T-helper 2 cell treated with Interferon-gamma antibody and Interleukin-4, amounts not matched to agents 100 ng/mL and 5 ng/mL, for 36 hours (primary cell): ENCODE results near the gene ELOVL5. TPM values are rescaled to one million over a fixed set of nuclear protein-coding genes. Genes with fewer than 3 reads are reported as not detected.

Source experiments
- intact Hi-C: fragments of 100-400 bp; cut with micrococcal nuclease; formaldehyde crosslinking; loops from one replicate; pipeline ENCODE4 v1.15.1; 2023
- total RNA-seq: library from RNA; stranded (reverse); gene quantifications from 2 replicates; pipeline ENCODE4 v1.2.3, GENCODE V29; 2022

Gene ELOVL5
- total RNA-seq, 1 donor from 2014 or later: 121 TPM

DNA sequence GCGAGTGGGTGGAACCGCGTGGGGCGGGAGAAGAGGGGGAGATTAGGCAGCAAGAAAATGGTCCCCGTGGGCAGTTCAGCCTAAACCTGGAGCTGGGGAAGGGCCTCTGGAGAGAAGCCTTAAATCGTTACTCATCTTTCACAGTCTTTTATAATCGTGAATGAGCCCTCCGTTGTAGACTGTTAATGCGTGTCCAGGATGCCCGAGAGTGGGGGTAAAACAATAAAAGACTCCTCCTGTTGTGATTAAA is 11.0 kb upstream of the ELOVL5 start:
- intact Hi-C loops: loop anchor here (1.0 to 10.0 kb wide), 6 partner anchors 11 to 785 kb away; partner anchors contain the start of genes ELOVL5, LRRC1 and TRAM2

DNA sequence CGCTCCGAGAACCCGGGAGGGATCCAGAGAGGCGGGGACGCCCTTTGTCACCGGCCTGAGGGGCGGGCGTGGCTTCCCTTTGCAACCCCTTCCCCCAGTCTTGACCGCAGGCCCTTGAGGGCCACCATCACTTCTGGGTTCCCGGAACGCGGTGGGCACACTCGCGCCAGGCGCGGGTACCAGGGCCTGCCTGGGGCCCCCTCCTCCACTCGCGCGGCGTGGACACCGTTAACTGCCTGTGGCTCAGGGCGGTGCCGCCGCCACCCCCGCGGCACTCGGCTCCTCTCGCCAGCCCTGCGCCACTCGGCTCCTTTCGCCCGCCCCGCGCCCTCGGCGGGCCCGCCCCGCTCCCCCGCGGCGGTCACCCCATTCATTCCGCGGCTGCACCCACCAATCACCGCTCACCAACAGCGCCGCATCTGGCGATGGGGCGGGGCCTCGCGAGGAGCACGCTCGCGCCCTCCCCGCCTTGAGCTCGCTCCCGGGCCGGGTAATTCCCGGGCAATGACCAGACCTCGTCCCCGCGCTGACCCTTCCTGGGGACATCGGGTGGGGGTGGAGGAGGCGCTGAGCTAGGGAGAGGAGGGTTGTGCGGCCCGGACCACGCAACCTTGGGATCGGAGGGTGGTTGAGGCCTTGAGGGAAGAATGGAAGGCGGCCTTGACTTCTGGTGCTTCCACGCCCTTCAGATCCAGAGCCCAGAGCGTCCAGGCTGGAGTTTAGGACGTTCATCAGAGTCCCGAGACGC is 10.5 kb upstream of the ELOVL5 start:
- intact Hi-C loops: loop anchor here (1.0 to 10.0 kb wide), 4 partner anchors 11 to 784 kb away; partner anchors contain the start of genes ELOVL5, LRRC1 and TRAM2

DNA sequence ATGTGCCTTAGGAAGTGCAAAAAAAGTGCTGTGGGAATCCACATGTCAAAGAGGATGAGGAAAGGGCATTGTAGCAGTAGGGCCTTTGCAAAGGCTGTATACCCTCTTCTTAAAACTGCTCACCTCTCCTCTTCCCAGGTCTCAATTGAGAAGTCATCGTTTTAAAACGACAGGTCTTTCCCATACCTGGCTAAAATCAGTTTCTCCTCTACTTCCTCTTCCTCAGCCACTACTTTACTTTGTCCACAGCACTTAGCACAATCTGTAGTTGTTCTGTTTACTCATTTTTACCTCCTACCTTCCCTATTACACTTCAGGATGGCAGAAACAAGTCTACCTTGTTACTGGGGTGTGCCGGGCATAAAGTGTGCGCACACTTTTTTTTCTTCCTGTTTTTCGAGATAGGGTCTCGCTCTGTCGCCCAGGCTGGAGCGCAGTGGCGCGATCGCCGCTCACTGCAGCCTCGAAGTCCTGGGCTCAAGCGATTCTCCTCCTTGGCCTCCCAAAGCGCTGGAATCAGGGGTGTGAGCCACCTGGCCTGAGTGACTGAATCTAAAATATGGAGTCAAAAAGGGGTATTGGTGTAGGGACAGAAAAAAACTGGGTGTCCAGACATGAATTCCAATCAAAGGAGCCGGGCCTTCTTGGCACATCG is 9.8 kb upstream of the ELOVL5 start:
- intact Hi-C loops: loop anchor here (1.0 to 10.0 kb wide), 4 partner anchors 10 to 784 kb away; partner anchors contain the start of genes ELOVL5, LRRC1 and TRAM2

DNA sequence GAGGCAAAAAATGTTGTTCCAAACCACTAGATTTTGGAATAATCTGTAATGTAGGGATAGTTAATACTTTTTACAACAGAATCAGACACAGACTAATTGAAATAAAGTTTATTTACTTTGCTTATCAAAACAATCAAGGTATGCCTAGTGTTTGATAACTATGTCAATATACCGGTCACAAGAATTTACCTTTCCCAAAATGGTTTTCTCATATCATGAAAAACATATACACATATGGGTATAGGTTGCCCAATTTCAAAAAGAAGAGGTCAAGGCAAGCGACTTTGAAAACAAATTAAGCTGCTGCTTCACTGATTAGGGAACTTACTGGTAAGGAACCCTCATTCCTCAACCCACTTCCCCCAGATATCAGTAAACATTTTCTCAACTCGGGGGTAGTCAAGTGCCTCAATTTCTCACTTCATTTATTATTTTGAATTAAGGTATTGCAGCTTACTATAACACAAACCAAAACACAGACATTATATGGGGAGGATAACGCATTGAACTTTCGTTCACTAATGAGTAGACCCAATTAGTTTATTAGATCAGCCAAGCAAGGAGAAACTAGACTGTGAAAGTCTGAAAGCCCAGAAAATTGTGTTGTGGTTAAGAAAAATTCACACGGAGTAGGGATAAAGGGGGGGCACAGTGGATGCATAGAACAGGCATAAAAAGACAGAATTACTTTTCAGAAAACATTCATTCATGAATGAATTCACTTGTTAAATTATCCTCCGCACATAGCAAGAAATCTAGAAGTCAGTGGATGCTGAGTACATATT is 9.0 kb upstream of the ELOVL5 start:
- intact Hi-C loops: loop anchor here (10.0 kb wide), 2 partner anchors 437 to 783 kb away; partner anchors contain the start of genes LRRC1 and TRAM2

DNA sequence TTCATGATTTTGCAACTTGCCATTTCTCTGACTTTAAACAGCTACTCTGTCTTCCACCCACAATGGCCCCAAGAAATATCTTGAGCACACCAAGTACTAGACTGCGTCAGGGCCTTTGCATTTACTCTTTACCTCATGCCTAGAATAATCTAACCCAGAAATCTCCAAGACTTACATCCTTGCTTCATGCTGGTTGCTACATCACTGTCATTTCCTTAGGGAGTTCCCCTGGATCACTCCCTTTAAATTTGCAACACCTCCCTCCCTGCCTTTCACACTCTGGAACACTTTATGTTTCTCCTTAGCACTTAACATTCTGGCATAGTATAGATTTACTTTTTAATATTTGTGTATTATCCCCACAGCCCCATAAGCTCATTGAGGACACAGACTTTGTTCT is 4.9 kb upstream of the ELOVL5 start:
- intact Hi-C loops: loop anchor here (10.0 kb wide), 2 partner anchors 441 to 779 kb away; partner anchors contain the start of genes LRRC1 and TRAM2

DNA sequence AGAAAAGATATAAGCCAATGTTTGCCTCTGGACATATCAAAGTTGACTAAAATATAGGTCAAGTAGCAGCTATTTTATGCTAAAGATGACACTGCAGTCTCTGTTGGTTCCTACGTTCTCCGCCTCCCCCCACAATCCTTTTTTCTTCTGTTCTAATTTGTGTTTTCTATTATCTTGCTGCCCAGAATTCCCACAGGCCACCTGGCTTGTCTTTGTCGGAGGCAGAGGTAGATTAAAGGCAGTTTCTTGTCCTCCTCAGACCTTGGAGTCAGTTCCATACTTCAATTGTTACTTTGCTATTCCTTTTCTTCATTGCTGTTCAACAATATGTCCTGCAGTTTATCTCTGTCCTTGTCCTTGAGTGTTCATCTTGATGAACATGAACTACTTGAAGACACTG is 3.6 kb upstream of the ELOVL5 start:
- intact Hi-C loops: loop anchor here (10.0 kb wide), 2 partner anchors 442 to 778 kb away; partner anchors contain the start of genes LRRC1 and TRAM2

DNA sequence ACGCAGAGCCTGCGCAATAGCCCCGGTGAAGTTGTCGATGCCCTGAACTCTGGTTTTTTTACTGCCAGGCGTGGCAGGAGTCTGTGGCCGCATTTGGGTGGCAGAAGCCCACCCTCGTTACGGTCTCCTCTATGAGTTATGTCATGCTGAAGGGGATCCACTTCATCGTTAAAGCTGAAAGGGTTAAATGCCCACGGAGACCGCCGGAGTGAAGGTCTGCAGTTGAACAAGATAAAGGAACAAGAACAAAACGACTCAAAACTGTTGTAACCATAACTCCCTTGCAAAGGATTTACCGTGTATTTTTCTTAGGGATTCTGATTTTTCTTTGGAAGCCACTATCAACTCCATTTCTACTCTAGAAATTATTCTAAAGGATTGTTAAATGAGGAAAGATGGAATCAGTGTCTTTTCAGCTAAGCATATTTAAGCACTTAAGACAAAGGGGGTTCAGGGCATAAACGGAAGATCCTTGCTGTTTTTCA is 501 bp upstream of the ELOVL5 start:
- intact Hi-C loops: loop anchor here (5.0 kb wide), 6 partner anchors 63 to 367 kb away; partner anchors contain the start of genes GCLC and GSTA4

DNA sequence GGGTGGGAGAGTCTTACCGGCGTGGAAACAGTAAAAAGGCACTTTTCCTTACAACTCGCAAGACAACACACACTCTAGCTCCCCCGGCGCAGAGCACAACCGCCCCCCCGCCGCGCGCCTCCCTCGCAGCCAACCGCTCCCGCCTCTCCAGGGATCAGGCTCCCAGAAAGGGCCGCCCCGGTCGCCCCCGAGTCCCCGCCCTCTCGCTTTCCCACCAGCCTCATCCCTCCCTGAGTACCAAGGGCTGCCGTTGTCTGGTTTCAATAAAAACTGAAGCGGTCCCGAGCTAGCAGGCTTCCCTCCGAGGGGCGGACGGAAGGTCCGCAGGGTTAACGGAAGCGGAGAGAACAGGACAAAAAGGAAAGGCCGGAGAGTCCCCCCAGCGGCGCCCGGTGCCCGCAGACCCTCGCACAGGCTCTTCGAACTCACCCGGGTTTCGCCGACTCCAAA is 804 bp downstream of the ELOVL5 start:
- intact Hi-C loops: loop anchor here (1.0 to 5.0 kb wide), 10 partner anchors 11 to 366 kb away; partner anchors contain the start of genes GCLC and GSTA4

DNA sequence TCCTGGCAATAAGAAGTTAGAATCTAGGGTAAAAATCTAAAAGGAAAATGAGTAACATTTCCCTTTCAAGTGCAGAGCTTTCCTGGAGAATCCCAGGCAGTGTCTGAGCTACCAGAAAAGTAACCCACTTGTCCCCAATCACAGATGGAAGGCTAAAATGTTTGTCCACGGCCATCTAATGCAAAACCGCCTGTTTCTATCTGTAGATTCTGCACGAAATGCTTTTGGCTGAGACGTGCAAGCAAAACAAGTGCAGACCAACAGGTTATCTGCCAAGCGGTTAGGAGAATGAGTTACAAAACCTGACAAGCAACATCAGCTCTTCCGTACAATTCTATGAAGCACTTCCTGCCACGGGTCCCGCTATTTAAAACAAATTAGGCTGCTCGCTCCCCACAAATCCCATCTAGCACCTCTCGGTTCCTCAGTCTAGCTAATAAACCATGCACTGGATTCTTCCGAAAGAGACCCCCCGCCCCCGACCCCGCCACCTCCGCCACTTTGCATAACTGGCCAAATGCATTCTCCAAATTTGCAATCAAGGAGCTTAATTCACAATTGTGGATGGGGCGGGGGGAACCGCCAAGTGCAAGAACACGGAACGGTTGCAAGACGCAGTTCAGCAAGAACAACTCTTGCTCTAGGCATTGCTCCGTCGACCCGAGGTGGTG is 1.4 kb downstream of the ELOVL5 start:
- intact Hi-C loops: loop anchor here (1.0 to 5.0 kb wide), 9 partner anchors 12 to 365 kb away; partner anchors contain the start of genes GCLC and GSTA4

DNA sequence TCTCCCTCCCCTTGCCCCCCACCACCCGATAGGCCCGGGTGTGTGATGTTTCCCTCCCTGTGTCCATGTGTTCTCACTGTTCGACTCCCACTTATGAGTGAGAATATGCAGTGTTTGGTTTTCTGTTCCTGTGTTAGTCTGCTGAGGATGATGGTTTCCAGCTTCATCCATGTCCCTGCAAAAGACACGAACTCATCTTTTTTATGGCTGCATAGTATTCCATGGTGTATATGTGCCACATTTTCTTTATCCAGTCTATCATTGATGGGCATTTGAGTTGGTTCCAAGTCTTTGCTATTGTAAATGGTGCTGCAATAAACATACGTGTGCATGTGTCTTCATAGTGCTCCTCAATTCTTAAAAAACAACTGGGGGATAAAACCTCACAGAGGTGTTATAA is 2.7 kb downstream of the ELOVL5 start:
- intact Hi-C loops: loop anchor here (2.0 to 5.0 kb wide), 7 partner anchors 43 to 364 kb away; partner anchors contain the start of genes GCLC and GSTA4

DNA sequence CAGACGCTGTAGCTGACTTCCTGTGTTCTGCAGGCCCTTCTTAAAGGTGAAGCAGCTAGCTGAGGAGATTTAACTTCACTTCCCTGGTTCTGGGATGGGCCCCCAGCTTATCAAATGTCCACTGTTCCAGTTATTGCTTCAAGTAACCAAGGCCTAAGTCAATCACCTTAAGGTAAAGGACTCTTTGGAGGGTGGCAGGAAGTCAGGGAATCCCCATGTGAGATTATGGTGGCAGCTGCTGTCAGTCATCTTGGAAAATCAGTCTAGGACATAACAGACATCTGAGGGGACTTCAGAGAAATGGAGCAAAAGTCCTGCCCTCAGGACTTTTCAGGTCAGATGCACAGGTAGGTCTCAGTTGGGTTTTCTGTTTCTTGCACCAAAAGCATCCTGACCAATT is 3.8 kb downstream of the ELOVL5 start:
- intact Hi-C loops: loop anchor here (5.0 kb wide), 6 partner anchors 67 to 363 kb away; partner anchors contain the start of genes GCLC and GSTA4

DNA sequence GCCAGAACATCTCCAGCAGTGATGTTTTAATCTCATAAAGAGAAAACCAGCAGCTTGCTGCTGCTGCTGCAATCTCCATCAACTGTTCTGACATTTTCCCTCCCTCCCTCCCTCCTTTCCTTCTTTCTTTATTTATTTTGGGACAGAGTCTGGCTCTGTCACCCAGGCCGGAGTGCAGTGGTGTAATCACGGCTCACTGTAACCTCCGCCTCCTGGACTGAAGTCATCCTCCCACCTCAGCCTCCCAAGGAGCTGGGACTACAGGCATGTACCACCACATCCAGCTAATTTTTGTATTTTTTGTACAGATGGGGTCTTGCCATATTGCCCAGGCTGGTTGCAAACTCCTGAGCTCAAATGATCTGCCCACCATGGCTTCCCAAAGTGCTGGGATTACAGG is 5.7 kb downstream of the ELOVL5 start:
- intact Hi-C loops: no loop called here

DNA sequence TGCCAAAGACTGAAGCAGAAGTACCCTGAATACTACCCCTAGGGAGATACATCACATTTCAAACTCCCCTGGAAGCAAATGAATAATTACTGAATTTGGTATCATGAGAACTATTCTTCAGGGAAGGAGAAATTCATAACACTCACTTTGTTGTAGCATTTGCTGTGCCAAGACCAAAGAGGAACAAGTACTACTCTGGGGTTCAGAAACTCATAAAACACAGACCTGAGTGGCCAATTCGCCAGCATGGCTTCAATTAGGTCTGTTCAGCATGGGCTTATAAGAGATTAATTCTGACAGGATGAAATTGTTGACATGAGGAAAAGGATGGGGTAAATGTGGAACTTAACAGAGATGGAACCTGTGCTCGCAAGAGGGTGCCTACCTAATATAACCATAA is 6.5 kb downstream of the ELOVL5 start:
- intact Hi-C loops: no loop called here

DNA sequence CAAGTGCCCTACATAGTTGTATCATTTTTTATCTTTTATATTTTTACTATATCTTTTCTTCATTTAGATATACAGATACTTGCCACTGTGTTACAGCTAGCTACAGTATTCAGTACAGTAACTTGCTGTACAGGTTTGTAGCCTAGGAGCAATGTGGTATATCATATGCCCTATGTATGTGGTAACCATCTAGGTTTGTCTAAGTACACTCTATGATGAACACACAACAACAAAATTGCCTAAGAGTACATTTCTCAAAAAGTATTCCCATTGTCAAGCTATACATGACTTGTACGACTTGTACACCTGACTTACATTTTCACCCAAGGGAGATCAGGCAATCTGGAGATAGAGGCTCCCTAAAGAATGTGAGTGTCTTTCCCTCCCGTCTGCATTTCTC is 8.2 kb downstream of the ELOVL5 start:
- intact Hi-C loops: no loop called here

DNA sequence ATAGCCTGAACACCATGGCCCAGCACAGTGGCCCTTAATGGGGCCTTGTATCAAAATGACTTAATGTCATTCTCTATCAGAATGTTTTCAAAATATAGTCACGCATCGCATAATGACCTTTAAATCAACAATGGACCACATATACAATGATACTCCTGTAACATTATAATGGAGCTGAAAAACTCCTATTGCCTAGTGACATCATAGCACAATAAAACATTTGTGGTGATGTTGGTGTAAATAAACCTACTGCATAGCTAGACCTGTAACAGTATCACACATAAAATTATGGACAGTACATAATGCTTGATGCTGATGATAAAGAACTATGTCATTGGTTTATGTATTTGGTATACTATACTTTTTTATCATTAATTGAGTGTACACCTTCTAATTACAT is 9.3 kb downstream of the ELOVL5 start:
- intact Hi-C loops: no loop called here

DNA sequence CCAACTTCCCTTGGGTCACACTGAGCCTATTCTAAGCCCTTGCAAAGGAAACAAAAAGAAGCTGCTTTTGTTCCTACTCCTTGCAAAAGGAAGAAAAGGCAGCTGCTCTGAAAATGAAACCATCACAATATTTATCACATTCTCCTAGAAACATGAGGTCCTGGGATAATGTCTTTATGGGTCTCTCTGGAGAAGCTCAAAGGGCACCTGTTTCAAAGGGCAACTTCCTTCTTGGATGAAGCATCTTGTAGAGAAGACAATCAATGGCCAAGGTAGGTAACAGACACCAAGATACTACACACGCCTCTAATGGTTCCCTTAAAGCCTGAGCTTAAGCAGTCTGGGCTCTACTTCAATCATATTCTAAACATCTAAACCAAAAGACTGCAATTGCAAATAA is 10.4 kb downstream of the ELOVL5 start:
- intact Hi-C loops: no loop called here

DNA sequence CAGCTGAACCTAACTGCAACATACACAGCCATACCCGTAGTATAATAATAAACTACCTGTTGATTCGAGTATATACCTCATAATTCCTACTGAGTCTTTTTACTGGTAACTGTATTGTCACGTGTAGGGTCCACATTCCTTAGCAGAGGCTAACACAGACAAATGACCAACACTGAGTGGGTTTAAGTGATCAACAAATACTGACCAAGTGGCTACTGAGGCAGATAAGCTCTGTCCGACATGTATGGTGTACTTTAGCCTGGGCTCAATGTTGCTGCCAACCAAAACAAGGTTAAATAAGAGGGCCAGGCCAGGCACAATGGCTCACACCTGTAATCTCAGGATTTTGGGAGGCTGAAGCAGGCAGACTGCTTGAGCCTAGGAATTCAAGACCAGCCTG is 12.7 kb downstream of the ELOVL5 start:
- intact Hi-C loops: no loop called here

DNA sequence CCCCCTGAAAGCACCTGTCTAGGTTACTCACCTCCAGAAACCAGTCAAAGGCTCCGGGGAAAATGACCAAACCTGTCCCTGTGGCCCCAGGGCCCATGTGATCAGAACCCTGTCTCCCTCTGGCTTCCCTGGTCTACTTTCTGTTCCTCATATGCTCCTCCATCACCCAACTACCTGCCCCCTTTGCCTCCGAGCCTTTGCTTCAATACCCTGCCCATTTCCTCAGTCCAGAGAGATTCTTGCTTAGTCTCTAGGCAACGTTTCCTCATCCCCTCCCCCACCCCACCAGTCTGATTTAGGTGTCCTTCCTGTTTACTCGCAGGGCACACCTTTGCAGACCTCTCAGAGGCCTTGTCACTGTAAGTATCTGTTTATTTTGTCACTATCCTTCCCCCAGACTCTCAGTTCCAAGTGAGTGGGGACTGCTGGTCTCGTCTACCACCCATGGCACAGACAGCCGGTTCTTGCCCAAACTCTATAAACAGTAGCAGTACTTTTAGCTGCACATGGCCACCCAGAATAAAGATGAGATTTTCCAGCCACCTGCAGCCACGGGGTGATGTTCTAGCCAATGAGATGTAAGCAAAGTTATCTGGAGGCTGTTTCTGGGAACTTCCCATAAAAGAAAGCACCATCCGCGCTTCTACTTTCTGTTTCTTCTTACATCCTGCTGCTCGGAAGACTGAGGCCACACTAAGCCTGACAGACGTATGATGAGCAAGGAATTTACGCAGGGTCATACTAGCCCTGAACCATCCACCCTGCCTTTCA is 13.3 kb downstream of the ELOVL5 start:
- intact Hi-C loops: loop anchor here (1.0 to 2.0 kb wide), 3 partner anchors 12 to 24 kb away; no protein-coding TSS in a partner anchor
